GM12878 (cell line): Measurements from ENCODE around the gene PML. TPM values are rescaled to one million over a fixed set of nuclear protein-coding genes. Genes with fewer than 3 reads are reported as not detected.

Source experiments
- ATAC-seq: fragments of 200-7000 bp; cut with Tn5 transposase; 3 replicates; pipeline ENCODE4 v1.9.1; 2020; ENCODE audit warnings: mild to moderate bottlenecking, moderate library complexity
- BruUV-seq: library from RNA; stranded (reverse); fragments of 400-500 nt; replicated peaks from 2 replicates; lab custom pipeline; 2021; lab: Mats Ljungman, UMichigan
- CTCF ChIA-PET: fragments of 300-600 bp; sonication (Branson Sonifier 250); formaldehyde crosslinking; extraction: SDS; loops from one replicate; lab custom pipeline; 2021; ENCODE audit warnings: inconsistent platforms; lab: Yijun Ruan, JAX
- POLR2A ChIA-PET: fragments of 350-600 bp; formaldehyde crosslinking; extraction: SDS; loops from one replicate; lab custom pipeline; 2021; ENCODE audit warnings: inconsistent platforms; lab: Charles Lee
- RAD21 ChIA-PET: fragments of 300-600 bp; sonication (Branson Sonifier 250); formaldehyde crosslinking; loops from one replicate; lab custom pipeline; 2023; ENCODE audit warnings: antibody characterized with exemption; ENCODE audit not compliant: unreplicated experiment; lab: Charles Lee
- SMC1A ChIA-PET: fragments of 300-600 bp; sonication (Branson Sonifier 250); formaldehyde crosslinking; loops from one replicate; lab custom pipeline; 2023; ENCODE audit not compliant: unreplicated experiment, uncharacterized antibody; lab: Charles Lee
- DNase-seq: peaks from one replicate; pipeline ENCODE4 v3.0.0-alpha.2; 2011; ENCODE audit warnings: low read depth, low spot score
- FAIRE-seq: peaks from 3 replicates; lab custom pipeline; 2011; peaks lifted over from hg19 to GRCh38; lab: Jason Lieb, UNC
- H2AFZ ChIP-seq: 2 replicates; pipeline ENCODE4 v1.6.0; 2011; ENCODE audit warnings: low read depth, low read length, control low read depth; ENCODE audit not compliant: control insufficient read depth
- H3K27ac ChIP-seq: 2 replicates; pipeline ENCODE4 v1.5.1; 2011; ENCODE audit warnings: control low read depth; ENCODE audit not compliant: control insufficient read depth, insufficient read depth
- H3K27me3 ChIP-seq, 2 experiments: replicated peaks in 1 of 2; 2 replicates each; pipeline versions ENCODE4 v1.6.0 to v1.6.1; 2011; ENCODE audit warnings: low read length in 1 of 2; ENCODE audit not compliant: control insufficient read depth in 2 of 2, insufficient read depth in 2 of 2
- H3K36me3 ChIP-seq, 2 experiments: 2 replicates each; pipeline ENCODE4 v1.5.1; 2011; ENCODE audit warnings: low read length in 1 of 2; ENCODE audit not compliant: control insufficient read depth in 2 of 2, insufficient read depth in 2 of 2
- H3K4me1 ChIP-seq: 2 replicates; pipeline ENCODE4 v1.6.1; 2011; ENCODE audit warnings: mild to moderate bottlenecking, low read length, moderate library complexity, mixed read lengths; ENCODE audit not compliant: control insufficient read depth, insufficient read depth
- H3K4me2 ChIP-seq: 2 replicates; pipeline ENCODE4 v1.6.0; 2011; ENCODE audit warnings: control low read depth; ENCODE audit not compliant: control insufficient read depth, insufficient read depth
- H3K4me3 ChIP-seq: fragments of 200-600 bp; sonication (generic); 2 replicates; pipeline ENCODE4 v1.5.1; 2016
- H3K79me2 ChIP-seq: 2 replicates; pipeline ENCODE4 v1.6.0; 2011; ENCODE audit warnings: low read length; ENCODE audit not compliant: control insufficient read depth, insufficient read depth
- H3K9ac ChIP-seq: 2 replicates; pipeline ENCODE4 v1.8.0; 2011; ENCODE audit warnings: low read length, control low read depth, mixed read lengths; ENCODE audit not compliant: control insufficient read depth, insufficient read depth
- H3K9me3 ChIP-seq: replicated peaks from 3 replicates; pipeline ENCODE4 v1.5.1; 2011; ENCODE audit warnings: mild to moderate bottlenecking, low read length; ENCODE audit not compliant: control insufficient read depth, insufficient read depth
- H4K20me1 ChIP-seq: 2 replicates; pipeline ENCODE4 v1.6.0; 2011; ENCODE audit not compliant: control insufficient read depth, insufficient read depth
- BCL11A ChIP-seq: IDR thresholded peaks from 2 replicates; pipeline ENCODE4 v1.6.1; 2011; ENCODE audit warnings: low read depth, low read length
- CHD1 ChIP-seq: IDR thresholded peaks from 2 replicates; pipeline ENCODE4 v1.6.1; 2012; ENCODE audit warnings: low read depth, low read length, improper control_type of control experiment
- E2F8 ChIP-seq: fragments of 450-650 bp; IDR thresholded peaks from 2 replicates; pipeline ENCODE4 v1.6.1; 2018; ENCODE audit warnings: mild to moderate bottlenecking, low read depth, moderate library complexity; ENCODE audit not compliant: partially characterized antibody
- IRF3 ChIP-seq: fragments of 450-650 bp; IDR thresholded peaks from 2 replicates; pipeline ENCODE4 v1.6.1; 2014; ENCODE audit warnings: mild to moderate bottlenecking
- IRF5 ChIP-seq: fragments of 450-650 bp; IDR thresholded peaks from 2 replicates; pipeline ENCODE4 v1.6.1; 2017; ENCODE audit warnings: borderline replicate concordance
- KAT2A ChIP-seq: conservative IDR thresholded peaks from 2 replicates; pipeline ENCODE4 v1.6.1; 2011; ENCODE audit warnings: low read depth, low read length; ENCODE audit not compliant: control insufficient read depth
- MTA3 ChIP-seq: IDR thresholded peaks from 2 replicates; pipeline ENCODE4 v1.6.1; 2012; ENCODE audit warnings: low read length, inconsistent platforms, borderline replicate concordance
- NR2C1 ChIP-seq: fragments of 450-650 bp; IDR thresholded peaks from 2 replicates; pipeline ENCODE4 v1.6.1; 2017; ENCODE audit warnings: antibody characterized with exemption, mild to moderate bottlenecking, moderate library complexity
- NR2C2 ChIP-seq: IDR thresholded peaks from 2 replicates; pipeline ENCODE4 v1.6.1; 2011; ENCODE audit warnings: borderline replicate concordance, low read depth; ENCODE audit not compliant: control insufficient read depth, insufficient read length
- NRF1 ChIP-seq: conservative IDR thresholded peaks from 2 replicates; pipeline ENCODE4 v1.6.1; 2011; ENCODE audit warnings: mild to moderate bottlenecking, low read depth, low read length, improper control_type of control experiment
- STAT1 ChIP-seq: fragments of 450-650 bp; conservative IDR thresholded peaks from 2 replicates; pipeline ENCODE4 v1.6.1; 2014; ENCODE audit warnings: antibody characterized with exemption, mild to moderate bottlenecking
- SUZ12 ChIP-seq: fragments of 200-600 bp; sonication (generic); IDR thresholded peaks from one replicate; pipeline ENCODE4 v1.6.1; 2018; ENCODE audit warnings: antibody characterized with exemption, mild to moderate bottlenecking; ENCODE audit not compliant: unreplicated experiment
- TAF1 ChIP-seq: IDR thresholded peaks from 2 replicates; pipeline ENCODE4 v1.6.1; 2011; ENCODE audit warnings: mild to moderate bottlenecking, low read depth, low read length, borderline replicate concordance
- WGBS: methylation state at CpG from one replicate; pipeline ENCODE4 v1.1.6; 2016; ENCODE audit warnings: low lambda C conversion rate; ENCODE audit not compliant: insufficient replicate concordance, insufficient coverage; ENCODE audit errors: missing lambda C conversion rate; 5-methylcytosine and 5-hydroxymethylcytosine counted together
- in situ Hi-C: fragments of 300-500 bp; cut with MboI; formaldehyde crosslinking; loops from 9 replicates; pipeline ENCODE4 v1.14.3; 2018; ENCODE audit warnings: mixed read lengths
- intact Hi-C: fragments of 100-400 bp; cut with micrococcal nuclease; formaldehyde crosslinking; loops from one replicate; pipeline ENCODE4 v1.14.2; 2022; ENCODE audit not compliant: unreplicated experiment
- polyA plus RNA-seq, 11 experiments: library from polyadenylated mRNA; depleted of rRNA in 4 of 11; unstranded in 6 of 11; stranded (reverse) in 5 of 11; fragments of >200 nt; fragmentation: Nextera tagmentation in 4 of 11; fragmentation: Illumina TruSeq in 1 of 11; extraction: Ambion mirVana in 4 of 11; extraction: Trizol in 1 of 11; gene quantifications; 1 replicate in 1 of 11; 2 replicates in 10 of 11; pipeline versions ENCODE4 v1.2.1 to v1.2.3, GENCODE V29; 2011 to 2016; ENCODE audit warnings: inconsistent platforms in 2 of 11, missing spikeins in 2 of 11, low read depth in 1 of 11
- total RNA-seq, 4 experiments: library from RNA; depleted of rRNA in 3 of 4; stranded (reverse); fragments of >200 nt in 3 of 4; fragmentation: Illumina TruSeq in 1 of 4; extraction: Trizol in 1 of 4; gene quantifications; 2 replicates each; pipeline versions ENCODE4 v1.2.1 to v1.2.3, GENCODE V29; 2013 to 2021

PML gene
- total and polyA plus RNA-seq, 10 of the 15 experiments (the other 5 are each of a cell fraction or from before 2014, with no cell fraction given): 8.5 to 95.5 (median 30.8) TPM

GRCh38 chr15:74044267-74045110 lies 50.0 kb downstream of the PML start:
- H2AFZ ChIP-seq: no peak overlapping the region
- ChIA-PET SMC1A (interaction anchor here (1.3 kb wide), 1 partner anchor 72 kb away, joined by 3 read pairs; no protein-coding TSS in a partner anchor), POLR2A (no interaction called here), CTCF (interaction anchor here (2.1 to 3.6 kb wide), 2 partner anchors 9 to 72 kb away, joined by 12 to 20 read pairs; no protein-coding TSS in a partner anchor), RAD21 (interaction anchor here (0.6 to 1.8 kb wide), 2 partner anchors 72 to 1262 kb away, joined by 3 to 7 read pairs; no protein-coding TSS in a partner anchor)
- 82% methylated on average over 31 of the region's 31 CpGs for WGBS
- no peak overlapping the region for H3K9ac ChIP-seq
- FAIRE-seq: no peak
- TF ChIP-seq TAF1 (no peak), E2F8 (no peak), NRF1 (no peak), STAT1 (no peak), KAT2A (no peak), MTA3 (no peak), IRF5 (no peak), NR2C1 (no peak), NR2C2 (no peak), SUZ12 (no peak), IRF3 (no peak), CHD1 (no peak), BCL11A (no peak)
- H3K4me3 ChIP-seq: no peak overlapping the region
- H3K27me3 ChIP-seq: no peaks in the 10 kb centered on the region
- H3K79me2 ChIP-seq: no peaks in the 10 kb centered on the region
- H3K4me2 ChIP-seq: no peak overlapping the region
- H3K4me1 ChIP-seq: 0 out of 2 replicates have a peak, but pooled peaks cover 2% of the 10 kb centered on the region
- in situ Hi-C loops: no loop called here
- no peaks in the 10 kb centered on the region for H3K9me3 ChIP-seq
- intact Hi-C loops: no loop called here
- ATAC-seq: no peak
- no peaks in the 10 kb centered on the region; the same call in 1 of the 2 replicates for H4K20me1 ChIP-seq
- H3K36me3 ChIP-seq: no peaks in the 10 kb centered on the region
- H3K27ac ChIP-seq: no peak overlapping the region
- no peak for DNase-seq
- no TSS peak for BruUV-seq
